Embryonic facial prominence (tissue), 1 donor: ENCODE results near the gene DLEU7.

ENCODE experiments used
- DNase-seq: peaks from one replicate; pipeline ENCODE4 v3.0.0-alpha.2; 2016; ENCODE audit errors: extremely low spot score

The DLEU7 gene

DNA sequence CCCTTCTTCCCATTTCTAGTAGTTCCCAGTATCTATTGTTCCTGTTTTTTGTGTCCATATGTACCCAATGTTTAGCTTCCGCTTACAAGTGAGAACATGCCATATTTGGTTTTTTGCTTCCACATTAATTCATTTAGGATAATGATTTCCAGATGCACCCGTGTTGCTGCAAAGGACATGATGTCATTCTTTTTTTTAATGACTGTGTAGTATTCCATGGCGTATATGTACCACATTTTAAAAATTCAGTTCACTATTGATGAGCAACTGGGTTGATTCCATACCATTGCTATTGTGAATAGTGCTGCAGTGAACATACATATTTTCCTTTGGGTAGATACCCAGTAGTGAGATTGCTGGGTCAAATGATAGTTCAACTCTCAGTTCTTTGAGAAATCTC lies 50.5 kb downstream of the DLEU7 start:
- DNase-seq, result no peak

DNA sequence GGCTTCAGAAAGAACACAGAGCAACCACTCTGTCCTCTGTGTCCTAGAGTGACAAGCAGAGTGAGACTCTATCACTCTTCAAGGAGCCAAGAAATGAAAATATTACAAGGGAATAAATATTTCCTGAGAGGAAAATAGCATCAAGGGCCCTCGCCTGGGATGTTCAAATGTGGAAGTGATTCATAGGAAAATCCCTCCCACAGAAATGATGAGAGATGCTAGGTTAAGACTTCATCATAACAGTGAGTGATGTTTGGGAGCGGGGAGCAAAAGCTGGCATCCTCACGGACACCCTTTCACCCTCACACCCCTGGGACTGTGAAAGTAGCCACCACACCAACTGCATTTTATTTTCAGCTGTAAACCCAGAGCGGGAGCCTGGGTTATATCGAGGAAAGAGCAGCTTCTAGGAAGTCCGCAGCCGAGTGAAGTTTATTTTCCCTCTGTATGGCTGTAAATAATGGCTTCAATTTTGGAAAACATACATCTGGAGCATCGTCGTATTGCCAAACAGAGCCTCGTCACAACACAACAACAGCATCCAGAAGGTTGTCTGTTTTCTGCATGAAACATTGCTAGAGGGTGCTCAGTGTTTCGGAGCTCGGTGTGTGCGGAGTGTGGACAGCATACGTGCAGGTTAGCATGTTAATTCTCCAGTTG lies 54.8 kb downstream of the DLEU7 start:
- no peak for DNase-seq

DNA sequence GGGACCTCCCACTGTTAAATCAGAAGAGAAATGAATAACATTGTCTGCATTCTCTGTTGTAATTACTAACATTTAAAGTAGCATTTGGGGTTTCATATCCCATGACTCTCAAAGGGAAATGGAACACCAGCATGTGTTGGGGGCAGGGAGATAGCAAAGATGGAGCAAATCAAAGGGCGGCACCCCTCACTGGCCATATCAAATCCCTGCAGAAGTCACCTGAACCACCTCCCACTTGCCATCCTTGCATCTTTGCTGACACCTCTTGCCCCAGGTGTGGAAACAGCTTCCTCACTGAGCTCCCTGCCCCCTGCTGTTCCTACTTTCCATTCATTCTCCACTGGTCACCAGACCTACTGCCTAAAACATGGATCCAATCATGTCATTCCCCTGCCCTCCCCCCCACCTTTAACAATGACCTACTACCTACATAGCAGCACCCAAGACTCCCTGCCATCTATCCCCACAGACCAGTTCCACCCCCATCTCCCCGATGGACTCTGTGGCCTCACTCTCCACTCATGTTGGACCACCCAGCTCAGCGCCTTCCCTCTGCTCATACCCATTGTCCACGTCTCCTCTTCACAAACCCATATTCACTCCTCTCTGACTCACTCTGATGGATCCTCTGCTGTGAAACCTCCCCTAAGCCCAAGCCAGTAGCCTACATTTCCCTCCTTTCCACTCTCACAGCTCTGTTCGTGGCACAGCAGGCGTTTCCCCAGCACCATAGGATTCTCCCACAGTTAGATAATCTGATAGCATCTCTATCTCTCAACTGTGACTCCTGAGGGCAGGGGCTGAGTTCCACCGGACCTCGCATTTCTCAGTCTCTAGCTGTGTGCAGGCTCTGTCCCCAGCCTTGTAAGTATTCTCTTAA lies 55.9 kb downstream of the DLEU7 start:
- no peak for DNase-seq

DNA sequence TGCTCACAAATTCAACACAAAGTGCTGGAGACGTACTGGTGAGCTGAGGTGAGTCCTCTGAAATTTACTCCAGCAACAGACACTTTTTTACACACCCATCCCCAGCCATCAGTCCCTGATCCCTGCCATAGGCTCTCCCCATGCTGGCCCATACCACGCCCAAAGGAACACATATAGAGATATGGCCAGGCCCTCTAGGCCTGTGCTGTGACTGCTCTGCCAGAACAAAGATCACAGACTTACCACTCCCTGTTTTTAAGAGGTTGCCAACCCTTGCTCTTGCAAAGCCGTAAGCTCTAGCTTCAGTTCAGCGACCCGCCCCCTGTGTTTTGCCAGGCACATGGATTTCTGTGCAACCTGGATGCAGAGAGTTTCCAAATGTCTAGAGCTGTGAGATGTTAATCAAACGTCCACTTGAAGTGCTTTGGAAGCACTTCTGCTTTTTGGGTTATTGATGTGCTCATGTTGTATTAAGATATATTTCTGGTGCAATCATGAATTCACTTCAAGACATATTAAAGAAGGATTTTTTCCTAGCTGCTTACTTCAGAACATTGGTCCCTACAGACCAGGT lies 59.7 kb downstream of the DLEU7 start:
- no peak for DNase-seq

DNA sequence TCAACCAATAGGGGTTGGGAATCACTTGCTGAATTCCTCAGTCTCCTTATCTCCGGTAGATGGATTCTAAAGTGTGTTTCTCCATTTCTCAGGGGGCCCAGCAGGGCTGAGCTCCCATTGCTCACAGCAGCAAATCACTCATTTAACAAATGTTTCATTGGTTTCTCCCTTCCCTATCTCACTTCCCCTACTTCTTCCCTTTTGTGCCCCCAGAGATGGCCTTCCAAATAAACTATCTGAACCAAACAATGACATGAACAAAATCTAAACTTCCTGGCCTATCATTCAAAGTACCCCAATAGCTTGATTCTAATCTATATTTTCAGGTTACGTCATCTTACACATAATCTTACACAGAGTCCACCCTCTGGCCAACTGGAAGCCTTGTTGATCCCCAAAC lies 60.4 kb downstream of the DLEU7 start:
- no peak for DNase-seq

DNA sequence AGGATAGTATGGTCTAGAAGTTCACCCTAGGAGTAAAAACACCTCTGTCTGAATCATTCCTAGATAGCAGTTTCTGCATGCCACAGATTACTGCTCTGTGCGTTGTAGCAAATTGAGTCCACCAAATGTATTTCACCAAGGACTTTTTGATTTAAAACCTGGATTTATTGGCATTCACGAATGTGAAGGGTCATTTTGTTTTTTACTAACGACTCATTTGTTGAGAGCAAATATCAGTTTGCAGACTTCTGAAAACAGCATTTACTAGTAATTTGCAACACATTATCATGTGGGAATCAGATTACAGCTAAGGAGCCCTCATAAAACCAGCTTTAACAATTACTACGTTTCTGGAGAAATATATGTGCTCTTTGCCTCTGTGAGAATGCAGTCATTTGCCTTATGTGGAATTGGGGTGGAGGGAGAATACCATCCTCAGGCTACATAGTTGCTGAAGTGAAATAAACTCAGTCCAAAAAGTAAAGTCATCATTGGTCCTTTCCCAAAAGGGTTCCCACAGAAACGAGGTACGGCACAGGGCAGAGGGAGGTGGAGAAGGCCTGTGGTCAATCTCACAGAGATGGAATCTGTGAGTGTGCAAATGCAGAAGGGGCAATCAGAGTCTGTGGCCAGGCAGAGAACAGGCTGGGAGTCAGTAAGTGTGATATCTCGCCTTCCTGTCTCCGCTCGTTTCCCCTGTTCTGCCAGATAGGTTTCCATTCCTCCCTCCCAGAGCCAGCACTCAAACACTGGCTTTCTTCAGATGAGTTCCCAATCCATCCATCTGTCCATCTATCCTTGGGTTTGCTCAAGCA lies 63.1 kb downstream of the DLEU7 start:
- DNase-seq, result no peak

DNA sequence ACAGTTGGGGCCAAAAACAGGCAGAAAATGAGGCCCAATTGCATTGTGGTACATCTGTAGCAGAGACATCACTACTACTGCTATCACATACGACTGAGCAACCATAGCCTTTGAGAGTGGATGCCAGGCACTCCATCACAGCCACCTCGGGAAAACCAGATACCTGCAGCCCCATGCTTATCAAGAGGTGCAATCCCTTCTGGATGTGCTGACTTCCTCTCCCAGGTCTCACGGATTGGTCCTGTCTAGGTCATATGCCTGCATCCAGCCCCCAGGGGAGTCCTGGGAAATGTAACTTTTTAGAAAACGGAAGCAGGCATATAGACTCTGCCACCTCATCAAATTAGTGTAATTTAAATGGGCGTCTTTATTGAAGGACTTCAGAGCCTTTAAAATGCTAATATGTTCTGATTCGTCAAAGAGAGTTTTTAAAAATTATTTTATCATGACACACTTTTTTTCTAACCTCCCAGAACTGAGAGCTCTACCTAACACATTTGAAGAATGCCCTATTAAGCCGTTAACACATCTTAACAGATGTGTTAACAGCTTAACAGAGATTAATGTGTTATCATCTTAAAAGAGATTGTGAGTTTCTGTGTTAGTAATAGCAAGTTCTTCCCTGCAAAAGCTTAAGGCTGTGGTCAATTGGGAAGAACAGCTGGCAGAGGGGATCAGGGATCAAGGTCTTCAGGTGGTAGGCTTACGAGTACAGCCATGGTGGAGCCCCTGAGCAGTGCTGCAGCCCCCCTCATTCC lies 63.9 kb downstream of the DLEU7 start:
- no peak for DNase-seq
